Urinary bladder (tissue), 4 donors: ENCODE data around the gene KATNBL1. TPM values are rescaled to one million over a fixed set of nuclear protein-coding genes. Genes with fewer than 3 reads are reported as not detected.

Source experiments
- DNase-seq: peaks from one replicate; pipeline ENCODE4 v3.0.0-alpha.2; 2015; ENCODE audit errors: extremely low spot score
- H3K27ac ChIP-seq: one replicate; pipeline ENCODE4 v1.5.1; 2013; ENCODE audit warnings: low read depth, mild to moderate bottlenecking, moderate library complexity
- H3K36me3 ChIP-seq: one replicate; pipeline ENCODE4 v1.6.1; 2013; ENCODE audit warnings: mild to moderate bottlenecking, moderate library complexity; ENCODE audit not compliant: insufficient read depth
- H3K4me1 ChIP-seq: one replicate; pipeline ENCODE4 v1.6.1; 2013; ENCODE audit warnings: mild to moderate bottlenecking, moderate library complexity; ENCODE audit not compliant: insufficient read depth
- H3K4me3 ChIP-seq: one replicate; pipeline ENCODE4 v1.5.1; 2013; ENCODE audit warnings: low read depth, low read length
- WGBS: extraction: QIAGEN DNeasy Blood & Tissue Kit; methylation state at CpG from one replicate; pipeline ENCODE4 v1.1.7; 2013; 5-methylcytosine and 5-hydroxymethylcytosine counted together
- polyA plus RNA-seq: library from polyadenylated mRNA; stranded (reverse); fragments of 200-250 nt; gene quantifications from one replicate; pipeline ENCODE4 v1.2.3, GENCODE V29; 2013
- total RNA-seq: library from RNA; depleted of rRNA; stranded (reverse); fragments of >200 nt; gene quantifications from one replicate; pipeline ENCODE4 v1.2.3, GENCODE V29; 2014
- donor health status: healthy with polysubstance abuse.
- donor health status: healthy.

The KATNBL1 gene
- total RNA-seq (143 TPM), polyA plus RNA-seq (15.3 TPM)

- H3K4me3 ChIP-seq, result peak within 1 kb of the TSS; percentile 86
- under 1% methylated on average over 81 of the region's 81 CpGs for WGBS
- H3K36me3 ChIP-seq, result no peaks in the 10 kb centered on the region
- peak within 1 kb of the TSS; percentile 73 for H3K27ac ChIP-seq
- DNase-seq, result peak; percentile 80
- no peaks in the 10 kb centered on the region for H3K4me1 ChIP-seq
Measured at GRCh38 chr15:34209421-34210282, at the start of gene KATNBL1. KATNBL1 (minus strand) TSS chr15:34210096; CDS start chr15:34163676, 46,420 bp downstream.

- Histone ChIP-seq H3K27ac (no peak overlapping the region), H3K36me3 (peaks cover 6% of the 10 kb centered on the region), H3K4me3 (no peak overlapping the region), H3K4me1 (no peaks in the 10 kb centered on the region)
- 62% methylated on average over 3 of the region's 3 CpGs for WGBS
- DNase-seq, result no peak
Measured at GRCh38 chr15:34259566-34259965, 49.7 kb upstream of the KATNBL1 start.

GRCh38 chr15:34258151-34258550 is 48.3 kb upstream of the KATNBL1 start:
- H3K4me3 ChIP-seq, result no peak overlapping the region
- DNase-seq, result no peak
- H3K36me3 ChIP-seq, result peaks cover 6% of the 10 kb centered on the region
- no peak overlapping the region for H3K27ac ChIP-seq
- WGBS, result 89% methylated on average over 2 of the region's 2 CpGs
- H3K4me1 ChIP-seq, result no peaks in the 10 kb centered on the region

GRCh38 chr15:34252545-34252944 is 42.6 kb upstream of the KATNBL1 start:
- Histone ChIP-seq H3K4me1 (no peaks in the 10 kb centered on the region), H3K27ac (no peak overlapping the region), H3K4me3 (no peak overlapping the region), H3K36me3 (peaks cover 3% of the 10 kb centered on the region)
- DNase-seq, result no peak

GRCh38 chr15:34248190-34248589 is 38.3 kb upstream of the KATNBL1 start:
- no peaks in the 10 kb centered on the region for H3K4me1 ChIP-seq
- no peak overlapping the region for H3K4me3 ChIP-seq
- 99% methylated on average over 1 of the region's 1 CpG for WGBS
- no peak for DNase-seq
- H3K36me3 ChIP-seq, result peaks cover 5% of the 10 kb centered on the region
- H3K27ac ChIP-seq, result no peak overlapping the region

GRCh38 chr15:34246276-34246976 is 36.5 kb upstream of the KATNBL1 start:
- Histone ChIP-seq H3K4me3 (no peak overlapping the region), H3K27ac (no peak overlapping the region), H3K4me1 (no peaks in the 10 kb centered on the region), H3K36me3 (peaks cover 5% of the 10 kb centered on the region)
- DNase-seq, result no peak
- WGBS, result 84% methylated on average over 9 of the region's 9 CpGs

GRCh38 chr15:34243226-34243625 is 33.3 kb upstream of the KATNBL1 start:
- no peaks in the 10 kb centered on the region for H3K4me1 ChIP-seq
- no peak for DNase-seq
- WGBS, result 61% methylated on average over 3 of the region's 3 CpGs
- no peak overlapping the region for H3K4me3 ChIP-seq
- H3K36me3 ChIP-seq, result peaks cover 2% of the 10 kb centered on the region
- no peak overlapping the region for H3K27ac ChIP-seq

- DNase-seq, result no peak
- 87% methylated on average over 4 of the region's 4 CpGs for WGBS
- Histone ChIP-seq H3K36me3 (peaks cover 2% of the 10 kb centered on the region), H3K4me3 (no peak overlapping the region), H3K4me1 (no peaks in the 10 kb centered on the region), H3K27ac (no peak overlapping the region)
Measured at GRCh38 chr15:34242331-34242710, 32.4 kb upstream of the KATNBL1 start.

GRCh38 chr15:34241376-34242330 is 31.8 kb upstream of the KATNBL1 start:
- no peaks in the 10 kb centered on the region for H3K4me1 ChIP-seq
- H3K27ac ChIP-seq, result no peak overlapping the region
- peaks cover 2% of the 10 kb centered on the region for H3K36me3 ChIP-seq
- no peak for DNase-seq
- 63% methylated on average over 1 of the region's 1 CpG for WGBS
- no peak overlapping the region for H3K4me3 ChIP-seq

- no peaks in the 10 kb centered on the region for H3K4me1 ChIP-seq
- H3K4me3 ChIP-seq, result no peak overlapping the region
- DNase-seq, result no peak
- 88% methylated on average over 3 of the region's 3 CpGs for WGBS
- H3K27ac ChIP-seq, result no peak overlapping the region
- peaks cover 2% of the 10 kb centered on the region for H3K36me3 ChIP-seq
Measured at GRCh38 chr15:34240537-34240936, 30.6 kb upstream of the KATNBL1 start.

GRCh38 chr15:34239151-34239808 is 29.4 kb upstream of the KATNBL1 start:
- no peak for DNase-seq
- H3K27ac ChIP-seq, result peak overlapping the region; percentile 38
- H3K36me3 ChIP-seq, result peaks cover 4% of the 10 kb centered on the region
- H3K4me1 ChIP-seq, result no peaks in the 10 kb centered on the region
- 83% methylated on average over 4 of the region's 4 CpGs for WGBS
- no peak overlapping the region for H3K4me3 ChIP-seq

- WGBS, result 89% methylated on average over 6 of the region's 6 CpGs
- H3K27ac ChIP-seq, result no peak overlapping the region
- peaks cover 9% of the 10 kb centered on the region for H3K36me3 ChIP-seq
- no peak overlapping the region for H3K4me3 ChIP-seq
- no peak for DNase-seq
- H3K4me1 ChIP-seq, result no peaks in the 10 kb centered on the region
Measured at GRCh38 chr15:34233614-34234013, 23.7 kb upstream of the KATNBL1 start.
